GM21825 (cell line): Measurements from ENCODE around the gene CNIH2.
"Not testable (repeated sequence)": the region's sequence is repeated elsewhere in the genome, so short reads cannot be mapped to it uniquely, and the experiment has no call there.

Source experiments
- ATAC-seq: cut with Tn5 transposase; IDR thresholded peaks from one replicate; pipeline ENCODE4 v1.9.1; 2021; ENCODE audit warnings: mild to moderate bottlenecking, moderate library complexity; ENCODE audit not compliant: unreplicated experiment

CNIH2 gene

GRCh38 chr11:66277471-66278362 is at the start of gene CNIH2:
Gene CNIH2 (plus strand): TSS chr11:66278175. CDS start chr11:66278457, 282 bp downstream.
- ATAC-seq = no peak

DNA sequence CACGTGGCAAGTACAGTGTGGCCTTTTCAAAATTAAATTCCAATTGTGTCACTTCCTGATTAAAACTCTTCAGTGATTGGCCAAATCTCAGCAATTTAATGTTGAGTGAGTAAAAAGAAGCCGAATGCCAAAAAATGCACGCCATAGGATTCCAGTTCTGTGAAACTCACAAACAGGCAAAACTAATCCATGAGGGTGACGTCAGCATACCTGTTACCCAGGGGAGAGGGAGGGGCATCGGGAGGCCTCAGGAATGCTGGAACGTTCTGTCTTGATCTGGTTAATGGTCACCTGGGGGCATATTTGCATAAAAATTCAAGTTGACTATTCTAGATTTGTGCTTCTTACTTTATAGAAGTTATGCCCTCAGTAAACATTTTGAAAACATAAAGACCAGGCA is 49.5 kb upstream of the CNIH2 start:
- no peak for ATAC-seq

DNA sequence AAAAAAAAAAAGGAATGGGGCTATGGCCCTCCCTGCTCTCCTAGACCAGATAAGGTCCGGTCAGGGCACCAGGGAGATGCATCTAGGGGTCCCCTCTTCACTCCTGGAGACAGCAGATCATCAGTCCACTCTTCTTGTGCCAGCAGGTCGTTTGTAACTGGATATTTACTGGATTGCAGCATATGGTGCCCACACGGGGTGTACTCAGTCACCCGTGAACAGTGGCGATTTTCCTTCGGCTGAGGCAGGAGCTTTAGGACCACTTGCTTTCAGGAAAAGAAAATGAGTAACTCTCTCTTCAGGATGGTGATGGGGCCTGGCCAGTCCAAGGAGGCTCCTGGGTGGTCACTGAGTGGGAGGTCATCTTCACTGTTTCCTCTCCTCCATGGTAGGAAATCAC is 47.8 kb upstream of the CNIH2 start:
- ATAC-seq = no peak

DNA sequence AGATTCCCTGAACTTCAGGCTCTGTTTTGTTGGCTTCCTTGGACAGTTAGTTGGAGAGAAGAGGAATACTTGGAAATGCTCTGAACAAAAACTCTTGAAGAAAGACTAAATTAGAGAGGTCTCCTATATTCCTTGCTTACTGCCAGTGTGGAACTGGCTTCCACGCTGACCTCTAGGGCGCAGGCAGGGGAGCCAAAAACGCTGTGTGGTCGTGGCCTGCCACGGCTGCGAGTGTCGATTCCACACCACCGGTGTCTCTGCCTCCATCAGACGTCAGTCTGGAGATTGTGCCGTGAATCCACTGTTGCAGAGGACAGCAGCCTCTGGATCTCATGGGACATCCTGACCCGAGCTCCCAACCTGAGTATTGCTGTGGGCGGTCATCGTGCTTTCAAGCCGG is 47.0 kb upstream of the CNIH2 start:
- no peak for ATAC-seq

DNA sequence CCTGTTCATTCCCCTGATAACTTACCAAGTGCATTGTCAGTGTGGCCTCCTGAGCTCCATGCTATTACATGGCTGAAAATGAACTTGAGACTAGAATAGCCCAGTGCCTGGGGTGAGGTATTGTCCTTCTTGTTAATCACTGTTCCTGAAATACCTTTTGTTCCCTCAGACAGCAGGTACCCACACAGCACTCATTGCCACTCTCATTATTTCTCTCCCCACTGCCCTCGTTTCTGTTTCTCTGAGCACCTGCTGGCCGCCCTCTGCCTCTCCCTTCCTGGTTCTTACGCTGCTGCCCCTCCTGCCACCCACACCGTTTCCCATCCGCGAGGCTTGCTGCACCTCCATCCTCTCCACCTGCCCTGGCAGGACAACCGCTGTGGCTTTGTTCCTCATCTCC is 46.4 kb upstream of the CNIH2 start:
- no peak for ATAC-seq

DNA sequence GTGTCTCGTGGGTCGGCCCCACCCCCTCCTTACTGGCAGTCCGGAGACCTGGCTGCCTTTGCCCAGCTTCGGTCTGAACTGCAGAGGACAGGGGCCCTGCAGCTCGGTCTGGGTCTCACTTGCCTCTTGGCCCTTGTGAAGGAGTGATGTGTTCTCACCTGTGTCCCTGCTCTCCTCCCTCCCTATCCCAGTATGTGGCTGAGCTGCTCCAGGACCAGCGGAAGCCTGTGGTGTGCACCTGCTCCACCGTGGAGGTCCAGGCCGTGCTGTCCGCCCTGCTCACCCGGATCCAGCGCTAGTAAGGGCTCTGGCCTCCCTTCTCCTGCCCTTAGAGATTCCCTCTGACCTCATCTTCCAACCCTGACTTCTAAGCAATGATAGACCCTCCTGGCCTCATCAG is 45.2 kb upstream of the CNIH2 start:
- no peak for ATAC-seq

- ATAC-seq = no peak
Observed at GRCh38 chr11:66233301-66233700, 44.7 kb upstream of the CNIH2 start.

DNA sequence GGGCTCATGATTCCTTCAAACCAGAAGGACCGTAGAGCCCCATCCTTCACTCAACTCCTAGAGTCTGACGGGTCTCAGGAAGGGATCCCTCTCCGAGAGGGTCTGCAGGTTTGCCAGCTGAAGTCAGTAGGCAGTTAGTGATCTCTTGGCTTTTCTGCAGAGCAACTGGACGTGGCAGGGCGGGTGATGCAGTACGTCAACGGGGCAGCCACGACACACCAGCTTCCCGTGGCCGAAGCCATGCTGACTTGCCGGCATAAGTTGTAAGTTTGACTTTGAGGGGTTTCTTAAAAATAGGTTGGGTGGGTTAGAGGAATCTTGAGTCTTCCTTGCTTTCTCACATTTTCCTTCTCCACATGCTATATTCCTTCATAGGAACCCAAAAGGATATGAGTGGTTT is 42.8 kb upstream of the CNIH2 start:
- no peak for ATAC-seq

- ATAC-seq = no peak
Observed at GRCh38 chr11:66237867-66238266, 40.1 kb upstream of the CNIH2 start.

GRCh38 chr11:66238786-66239413 is 39.1 kb upstream of the CNIH2 start:
- ATAC-seq = no peak

GRCh38 chr11:66239511-66239910 is 38.5 kb upstream of the CNIH2 start:
- ATAC-seq = no peak

DNA sequence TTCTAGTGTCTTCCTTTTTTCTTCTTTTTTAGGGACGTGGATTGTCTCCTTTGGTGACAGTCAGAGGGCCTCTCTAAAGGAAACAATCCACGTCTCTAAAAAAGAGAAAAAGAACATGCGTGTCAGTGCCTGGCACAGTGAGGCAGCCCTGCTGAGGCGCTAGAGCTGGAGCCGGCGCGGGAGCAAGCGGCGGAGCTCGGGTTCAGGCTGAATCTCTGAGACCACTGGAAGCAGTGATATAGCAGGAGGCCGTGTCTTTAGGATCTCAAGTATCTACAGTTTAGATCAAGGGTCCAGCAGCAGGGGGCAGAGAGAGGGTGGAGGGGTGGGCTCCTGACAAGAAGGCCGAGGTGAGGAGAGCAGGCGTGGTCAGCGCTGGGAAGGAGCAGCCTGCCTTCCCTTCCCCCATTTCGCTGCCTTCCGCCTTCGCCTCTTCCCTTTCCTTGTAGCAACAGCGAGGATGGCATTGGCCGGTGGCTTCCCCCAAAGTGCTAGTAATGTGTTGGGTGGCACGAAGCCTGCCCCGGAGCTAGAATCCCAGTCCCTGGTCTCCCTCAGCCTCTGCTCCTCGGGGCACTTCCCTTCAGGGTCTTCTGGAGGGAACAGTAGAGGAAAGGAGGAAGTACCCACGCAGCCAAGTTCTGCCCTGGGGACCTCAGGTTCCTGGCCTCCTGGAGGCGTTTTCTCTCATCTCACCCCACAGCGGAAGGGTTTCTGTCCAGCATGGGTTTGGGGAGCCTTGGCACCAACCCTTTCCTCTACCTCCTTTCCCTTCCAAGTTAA is 37.8 kb upstream of the CNIH2 start:
- no peak for ATAC-seq

- no peak for ATAC-seq
Observed at GRCh38 chr11:66240781-66241136, 37.2 kb upstream of the CNIH2 start.

GRCh38 chr11:66242095-66242765 is 35.7 kb upstream of the CNIH2 start:
- no peak for ATAC-seq

DNA sequence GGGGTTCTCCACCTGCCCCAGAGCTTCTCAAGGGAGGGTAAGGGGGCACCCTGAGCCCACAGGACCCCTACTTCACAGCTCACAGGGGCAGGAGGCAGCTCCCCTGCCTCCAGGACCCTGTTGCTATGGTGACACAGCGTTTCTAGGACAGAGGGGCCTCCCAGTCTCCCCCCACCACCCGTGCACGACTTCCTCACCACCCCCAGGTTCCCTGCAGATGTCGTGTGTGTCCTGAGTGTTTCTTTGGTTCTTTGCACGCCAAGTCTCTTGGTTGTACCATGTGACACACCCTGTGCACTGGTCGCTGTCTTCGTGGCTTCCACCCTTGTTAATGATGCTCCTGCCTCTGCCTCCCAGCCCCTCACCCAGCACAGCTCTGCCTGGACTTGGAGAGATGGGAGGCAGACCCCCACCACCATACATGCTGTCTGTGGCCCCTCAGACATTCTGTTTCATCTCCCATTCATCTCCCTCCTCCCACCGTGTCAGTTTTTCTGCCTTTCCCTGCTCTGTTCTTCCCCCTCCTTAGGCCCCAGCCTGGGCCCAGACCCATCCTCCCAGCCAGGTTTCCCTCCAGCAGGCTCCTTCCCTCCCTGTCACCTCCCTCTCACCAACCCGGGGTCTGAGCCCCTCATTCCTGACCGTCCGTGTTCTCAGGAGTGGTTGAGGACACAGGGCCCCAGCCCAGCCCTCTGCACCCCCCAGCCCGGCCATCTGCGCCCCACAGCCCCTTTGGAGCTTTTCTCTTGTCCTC is 34.0 kb upstream of the CNIH2 start:
- ATAC-seq = no peak

- no peak for ATAC-seq
Observed at GRCh38 chr11:66247295-66247694, 30.7 kb upstream of the CNIH2 start.

DNA sequence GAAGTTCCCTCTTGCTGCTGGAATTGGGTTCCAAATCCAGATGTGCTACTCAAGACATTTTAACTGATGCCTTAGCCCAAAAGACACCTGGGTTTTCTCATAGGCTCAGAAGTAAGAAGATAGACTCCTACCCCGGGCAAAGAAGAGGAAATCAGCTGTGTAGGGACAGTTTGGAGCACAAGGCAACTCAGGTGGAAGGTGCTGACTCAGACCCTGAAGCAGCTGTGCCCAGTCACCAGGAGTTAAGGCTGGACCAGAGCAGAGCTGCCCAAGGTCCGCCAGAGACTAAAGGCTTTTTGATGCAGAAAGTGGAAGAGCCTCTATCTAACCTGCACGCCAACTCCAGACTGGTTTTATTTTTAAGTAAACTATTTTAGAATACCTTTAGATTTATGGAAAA is 30.2 kb upstream of the CNIH2 start:
- no peak for ATAC-seq

DNA sequence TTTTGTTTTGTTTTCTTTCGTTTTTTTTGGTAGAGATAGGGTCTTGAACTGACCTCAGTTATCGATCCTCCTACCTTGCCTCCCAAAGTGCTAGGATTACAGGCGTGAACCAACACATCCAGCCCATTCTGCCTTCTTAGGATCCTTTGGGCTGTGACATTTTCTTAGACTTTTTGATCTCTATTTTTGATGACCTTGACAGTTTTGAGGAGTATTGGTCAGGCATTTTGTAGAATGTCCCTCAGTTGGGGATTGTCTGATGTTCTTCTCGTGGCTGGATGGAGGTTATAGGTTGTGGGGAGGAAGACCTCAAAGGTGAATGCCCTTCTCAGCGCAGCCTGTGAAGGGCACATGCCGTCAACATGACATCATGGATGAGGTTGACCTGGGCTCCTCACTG is 29.1 kb upstream of the CNIH2 start:
- no peak for ATAC-seq

DNA sequence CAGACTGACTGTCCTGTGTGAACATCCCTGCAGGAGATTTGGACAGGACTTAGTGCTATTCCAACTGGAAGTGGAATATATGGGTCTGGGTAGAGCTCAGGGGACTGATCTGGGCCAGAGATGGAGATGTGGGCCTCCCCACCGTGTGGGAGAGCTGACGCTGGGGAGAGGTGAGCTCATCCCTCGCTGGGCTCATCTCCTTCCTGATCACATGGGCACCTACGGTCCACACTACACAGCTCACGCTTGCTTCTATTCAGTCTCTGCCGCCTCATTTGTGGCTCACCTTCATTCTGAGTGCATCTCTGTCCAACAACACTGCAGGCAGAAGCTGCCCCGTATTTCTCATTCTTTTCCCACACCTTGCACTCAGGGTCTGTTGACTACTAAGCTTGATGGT is 26.2 kb upstream of the CNIH2 start:
- ATAC-seq = no peak

DNA sequence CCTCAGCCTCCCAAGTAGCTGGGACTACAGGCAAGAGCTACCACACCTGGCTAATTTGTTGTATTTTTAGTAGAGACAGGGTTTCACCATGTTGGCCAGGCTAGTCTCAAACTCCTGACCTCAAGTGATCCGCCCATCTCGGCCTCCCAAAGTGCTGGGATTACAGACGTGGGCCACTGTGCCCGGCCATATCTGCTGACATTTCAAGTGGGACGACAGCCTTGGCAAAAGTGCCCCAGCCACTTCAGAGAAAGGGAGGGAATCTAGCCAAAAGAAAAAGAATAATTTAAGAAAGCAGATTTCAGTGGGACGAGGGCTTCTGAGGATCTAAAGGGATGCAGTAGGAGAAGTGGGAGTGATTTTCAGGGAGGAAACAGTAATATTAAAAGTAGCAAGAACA is 24.9 kb upstream of the CNIH2 start:
- not testable (repeated sequence) for ATAC-seq
